Stimulated activated CD4-positive, alpha-beta T cell treated with anti-CD3 and anti-CD28 coated beads, Interleukin-15, amount 100 ng/mL, for 24 hours (primary cell): ENCODE results near the gene TLE2.
"Not testable (repeated sequence)": the region's sequence is repeated elsewhere in the genome, so short reads cannot be mapped to it uniquely, and the experiment has no call there.

Source experiments
- DNase-seq: peaks from one replicate; pipeline ENCODE4 v3.0.0-alpha.2; 2020

The TLE2 gene

GRCh38 chr19:3055741-3056416 is 26.8 kb upstream of the TLE2 start:
- DNase-seq = no peak

DNA sequence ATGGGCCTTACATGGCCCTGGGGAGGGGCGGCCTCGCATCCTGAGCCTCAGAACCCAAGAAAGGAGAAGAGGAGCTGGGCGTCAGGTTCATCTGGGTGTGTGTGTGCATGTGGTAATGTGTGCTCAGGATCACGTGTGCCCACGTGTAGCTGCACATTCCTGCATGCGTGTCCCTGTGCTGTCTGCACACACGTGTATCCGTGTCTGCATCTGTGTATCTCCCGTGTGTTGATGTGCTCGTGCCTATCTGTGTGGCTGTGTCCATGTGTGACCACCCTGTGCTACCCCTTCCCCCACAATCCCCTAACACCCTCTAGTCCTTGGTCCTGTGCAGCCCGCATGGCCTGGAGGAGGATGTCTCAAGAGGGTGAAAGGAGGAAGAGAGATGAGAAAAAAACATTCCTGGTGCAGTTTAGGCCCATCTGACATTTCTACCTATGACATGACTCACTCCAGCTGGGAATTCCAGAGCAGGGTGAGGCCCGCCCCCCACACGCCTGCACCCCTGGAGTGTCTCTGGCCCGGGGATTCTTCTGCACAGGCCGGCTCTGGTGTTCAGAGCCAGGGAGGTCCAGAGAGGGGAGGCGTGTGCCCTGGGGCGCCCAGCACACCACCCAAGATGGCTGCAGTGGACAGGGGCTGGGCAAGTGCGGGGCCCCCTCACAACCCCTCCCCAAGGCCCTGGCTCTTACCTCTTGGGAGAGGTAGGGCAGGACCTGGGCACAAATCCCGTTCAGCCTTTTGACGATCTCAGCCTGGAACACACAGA is 26.1 kb upstream of the TLE2 start:
- no peak for DNase-seq

- DNase-seq = no peak
These were observed 25.3 kb upstream of the TLE2 start for GRCh38 chr19:3054265-3054971.

- no peak for DNase-seq
These were observed 24.7 kb upstream of the TLE2 start for GRCh38 chr19:3053780-3054179.

DNA sequence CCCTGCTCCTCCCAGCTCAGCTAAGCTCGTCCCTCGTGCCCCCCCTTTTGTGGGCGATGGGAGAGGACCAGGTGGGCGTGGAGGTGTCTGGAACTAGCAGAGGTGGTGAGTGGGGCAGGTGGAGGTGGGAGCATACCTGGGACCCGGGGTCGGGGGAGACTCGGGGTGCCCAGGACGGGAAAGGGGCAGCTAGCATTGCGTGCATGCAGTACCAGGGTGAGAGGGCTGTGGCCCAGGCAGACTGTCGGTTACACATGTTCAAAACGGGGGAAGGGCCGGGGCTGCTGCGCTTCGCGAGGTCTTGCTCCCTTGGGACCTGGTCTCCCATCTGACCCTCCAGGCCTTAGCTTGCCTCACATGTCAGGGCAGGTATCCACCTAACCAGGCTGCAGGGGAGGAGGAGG is 24.1 kb upstream of the TLE2 start:
- no peak for DNase-seq

GRCh38 chr19:3050016-3050415 is 20.9 kb upstream of the TLE2 start:
- not testable (repeated sequence) for DNase-seq

DNA sequence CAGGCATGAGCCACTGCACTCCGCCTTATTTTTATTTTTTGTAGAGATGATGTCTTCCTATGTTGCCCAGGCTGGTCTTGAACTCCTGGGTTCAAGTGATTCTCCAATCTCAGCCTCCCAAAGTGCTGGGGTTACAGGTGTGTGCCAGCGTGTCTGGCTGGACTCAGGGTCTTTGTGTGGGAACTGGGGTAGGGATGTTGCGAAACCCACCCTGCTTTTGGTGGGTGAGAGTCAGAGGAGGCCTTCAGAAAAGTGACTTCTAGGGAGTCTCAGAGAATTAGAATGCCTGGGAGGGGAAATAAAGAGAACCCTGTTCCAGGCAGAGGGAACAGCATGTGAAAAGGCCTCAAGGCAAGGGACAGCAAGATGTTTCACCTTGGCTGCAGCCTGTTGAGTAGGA is 20.0 kb upstream of the TLE2 start:
- no peak for DNase-seq

DNA sequence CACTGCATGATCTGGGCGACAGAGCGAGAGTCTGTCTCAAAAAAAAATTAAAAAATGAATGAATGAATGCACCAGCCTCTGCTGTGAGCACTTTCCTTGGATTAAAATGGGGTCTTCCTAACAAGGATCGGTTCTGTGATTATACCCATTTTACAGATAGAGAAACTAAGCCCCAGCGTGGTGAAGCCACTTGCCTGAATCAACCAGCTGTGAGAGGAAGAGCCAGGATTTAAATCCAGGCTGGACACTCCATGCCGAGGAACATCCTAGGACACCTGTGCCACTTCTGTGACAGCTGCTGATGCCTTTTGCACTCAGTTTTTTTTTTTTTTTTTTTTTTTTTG is 19.1 kb upstream of the TLE2 start:
- DNase-seq = no peak

DNA sequence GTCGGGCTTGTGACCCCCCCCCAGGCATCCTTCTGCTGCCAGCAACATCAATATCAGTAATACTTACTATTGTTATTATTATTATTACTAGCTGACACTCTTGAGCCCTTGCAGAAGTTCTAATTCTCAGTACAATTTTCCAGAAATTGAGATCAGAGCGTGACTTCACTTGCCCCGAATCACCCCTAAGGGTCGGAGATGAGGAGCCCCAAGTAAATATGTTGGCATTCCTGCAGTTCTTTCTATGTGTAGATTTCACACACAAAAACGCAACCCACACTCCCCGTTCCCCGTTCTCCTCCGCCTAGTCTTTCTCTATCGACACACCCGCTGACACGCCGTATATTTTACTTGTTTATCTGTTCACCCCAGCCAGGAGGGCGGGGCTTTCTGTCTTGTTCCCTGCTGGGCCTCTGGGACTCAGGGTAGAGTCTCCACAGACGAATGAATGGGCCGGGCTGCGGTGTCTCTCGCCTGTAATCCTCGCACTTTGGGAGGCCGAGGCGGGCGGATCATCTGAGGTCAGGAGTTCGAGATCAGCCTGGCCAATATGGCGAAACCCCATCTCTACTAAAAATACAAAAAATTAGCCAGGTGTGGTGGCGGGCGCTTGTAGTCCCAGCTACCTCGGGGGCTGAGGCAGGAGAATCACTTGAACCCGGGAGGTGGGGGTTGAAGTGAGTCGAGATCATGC is 18.6 kb upstream of the TLE2 start:
- peak; percentile 78 for DNase-seq

- no peak for DNase-seq
These were observed 17.8 kb upstream of the TLE2 start for GRCh38 chr19:3046698-3047495.

GRCh38 chr19:3045885-3046697 is 17.0 kb upstream of the TLE2 start:
- DNase-seq = no peak

DNA sequence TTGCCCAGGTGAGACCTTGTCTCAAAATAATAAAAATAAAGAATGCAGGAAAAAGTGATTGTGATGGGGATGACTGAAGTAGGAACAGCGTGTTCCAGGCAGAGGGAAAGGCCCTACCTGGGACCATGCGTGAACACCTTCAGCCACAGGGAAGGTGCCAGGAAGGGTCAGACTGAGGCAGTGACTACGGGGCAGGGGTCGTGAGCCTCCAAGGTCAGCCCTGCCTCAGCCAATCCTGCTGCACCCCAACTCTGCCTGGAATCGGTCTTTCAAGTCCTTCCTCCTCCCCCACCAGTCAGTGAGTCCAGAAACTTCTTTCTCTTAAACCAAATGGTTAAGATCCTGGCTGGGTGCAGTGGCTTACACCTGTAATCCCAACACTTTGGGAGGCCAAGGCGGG is 16.1 kb upstream of the TLE2 start:
- DNase-seq = no peak

GRCh38 chr19:3042621-3043267 is 13.7 kb upstream of the TLE2 start:
- DNase-seq = no peak

GRCh38 chr19:3041761-3042620 is 12.9 kb upstream of the TLE2 start:
- no peak for DNase-seq

- no peak for DNase-seq
These were observed 12.2 kb upstream of the TLE2 start for GRCh38 chr19:3041327-3041726.

GRCh38 chr19:3039641-3040077 is 10.6 kb upstream of the TLE2 start:
- no peak for DNase-seq

GRCh38 chr19:3039125-3039524 is 10.0 kb upstream of the TLE2 start:
- DNase-seq = no peak

DNA sequence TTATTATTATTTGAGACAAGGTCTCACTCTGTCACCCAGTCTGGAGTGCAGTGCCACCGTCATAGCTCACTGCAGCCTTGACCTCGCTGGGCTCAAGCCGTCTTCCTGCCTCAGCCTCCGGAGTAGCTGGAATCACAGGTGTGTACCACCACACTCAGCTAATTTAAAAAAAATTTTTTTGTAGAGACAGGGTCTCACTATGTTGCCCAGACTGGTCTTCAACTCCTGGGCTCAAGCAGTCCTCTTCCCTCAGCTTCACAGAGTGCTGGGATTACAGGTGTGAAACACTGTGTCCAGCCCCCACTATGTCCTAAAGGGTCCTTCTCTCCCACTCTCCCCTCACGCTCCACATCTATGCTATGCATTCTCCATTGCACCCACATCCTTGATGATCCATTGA is 9.1 kb upstream of the TLE2 start:
- no peak for DNase-seq

DNA sequence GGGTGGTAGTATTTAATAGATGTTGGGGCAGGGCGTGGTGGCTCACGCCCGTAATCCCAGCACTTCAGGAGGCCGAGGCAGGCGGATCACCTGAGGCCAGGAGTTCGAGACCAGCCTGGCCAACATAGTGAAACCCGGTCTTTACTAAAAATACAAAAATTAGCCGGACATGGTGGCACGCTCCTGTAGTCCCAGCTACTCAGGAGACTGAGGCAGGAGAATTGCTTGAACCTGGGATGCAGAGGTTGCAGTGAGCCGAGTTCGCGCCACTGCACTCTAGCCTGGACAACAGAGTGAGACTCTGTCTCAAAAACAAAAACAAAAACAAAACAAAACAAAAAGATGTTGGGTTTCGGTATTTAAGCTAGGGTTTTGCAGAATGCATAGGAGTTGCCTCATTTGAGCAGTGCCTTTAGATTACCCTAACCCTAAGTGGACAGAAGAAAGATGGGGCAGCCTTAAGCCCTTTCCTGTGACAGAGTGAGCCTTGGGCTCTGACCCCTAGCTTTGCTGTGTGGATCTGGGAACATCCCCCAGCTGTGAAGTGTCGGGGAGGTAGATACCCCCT is 8.0 kb upstream of the TLE2 start:
- DNase-seq = not testable (repeated sequence)
